ENCODE measurements around the gene ALKBH3.

The ALKBH3 gene

GRCh38 chr11:43921561-43922294 is 41.1 kb downstream of the ALKBH3 start:
- in situ Hi-C loops (cut with MboI; ENCODE audit: low sequenced_read_pairs): no loop called here

GRCh38 chr11:43922295-43922648 is 41.6 kb downstream of the ALKBH3 start:
- in situ Hi-C loops (cut with MboI; ENCODE audit: low sequenced_read_pairs): no loop called here

- in situ Hi-C loops (cut with MboI; ENCODE audit: low sequenced_read_pairs): no loop called here
These were observed 42.2 kb downstream of the ALKBH3 start for GRCh38 chr11:43922744-43923405.

GRCh38 chr11:43923406-43924111 is 42.9 kb downstream of the ALKBH3 start:
- in situ Hi-C loops (cut with MboI; ENCODE audit: low sequenced_read_pairs): no loop called here

GRCh38 chr11:43924112-43924855 is 43.7 kb downstream of the ALKBH3 start:
- in situ Hi-C loops (cut with MboI; ENCODE audit: low sequenced_read_pairs): no loop called here

GRCh38 chr11:43925063-43925931 is 44.7 kb downstream of the ALKBH3 start:
- in situ Hi-C loops (cut with MboI; ENCODE audit: low sequenced_read_pairs): no loop called here

GRCh38 chr11:43925932-43926505 is 45.4 kb downstream of the ALKBH3 start:
- in situ Hi-C loops (cut with MboI; ENCODE audit: low sequenced_read_pairs): no loop called here

- in situ Hi-C loops (cut with MboI; ENCODE audit: low sequenced_read_pairs): no loop called here
These were observed 46.4 kb downstream of the ALKBH3 start for GRCh38 chr11:43927070-43927469.

GRCh38 chr11:43927925-43928707 is 47.5 kb downstream of the ALKBH3 start:
- in situ Hi-C loops (cut with MboI; ENCODE audit: low sequenced_read_pairs): no loop called here

- in situ Hi-C loops (cut with MboI; ENCODE audit: low sequenced_read_pairs): no loop called here
These were observed 48.1 kb downstream of the ALKBH3 start for GRCh38 chr11:43928721-43929120.

- in situ Hi-C loops (cut with MboI; ENCODE audit: low sequenced_read_pairs): no loop called here
These were observed 50.5 kb downstream of the ALKBH3 start for GRCh38 chr11:43930868-43931716.

GRCh38 chr11:43931717-43932039 is 51.0 kb downstream of the ALKBH3 start:
- in situ Hi-C loops (cut with MboI; ENCODE audit: low sequenced_read_pairs): no loop called here

GRCh38 chr11:43933226-43933607 is 52.6 kb downstream of the ALKBH3 start:
- in situ Hi-C loops (cut with MboI; ENCODE audit: low sequenced_read_pairs): no loop called here

GRCh38 chr11:43933608-43934551 is 53.2 kb downstream of the ALKBH3 start:
- in situ Hi-C loops (cut with MboI; ENCODE audit: low sequenced_read_pairs): no loop called here

- in situ Hi-C loops (cut with MboI; ENCODE audit: low sequenced_read_pairs): no loop called here
These were observed 54.2 kb downstream of the ALKBH3 start for GRCh38 chr11:43934601-43935423.

GRCh38 chr11:43935424-43935979 is 54.9 kb downstream of the ALKBH3 start:
- in situ Hi-C loops (cut with MboI; ENCODE audit: low sequenced_read_pairs): no loop called here
